Measurements from ENCODE around the gene GADD45B.

GADD45B gene, protein sequence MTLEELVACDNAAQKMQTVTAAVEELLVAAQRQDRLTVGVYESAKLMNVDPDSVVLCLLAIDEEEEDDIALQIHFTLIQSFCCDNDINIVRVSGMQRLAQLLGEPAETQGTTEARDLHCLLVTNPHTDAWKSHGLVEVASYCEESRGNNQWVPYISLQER

DNA sequence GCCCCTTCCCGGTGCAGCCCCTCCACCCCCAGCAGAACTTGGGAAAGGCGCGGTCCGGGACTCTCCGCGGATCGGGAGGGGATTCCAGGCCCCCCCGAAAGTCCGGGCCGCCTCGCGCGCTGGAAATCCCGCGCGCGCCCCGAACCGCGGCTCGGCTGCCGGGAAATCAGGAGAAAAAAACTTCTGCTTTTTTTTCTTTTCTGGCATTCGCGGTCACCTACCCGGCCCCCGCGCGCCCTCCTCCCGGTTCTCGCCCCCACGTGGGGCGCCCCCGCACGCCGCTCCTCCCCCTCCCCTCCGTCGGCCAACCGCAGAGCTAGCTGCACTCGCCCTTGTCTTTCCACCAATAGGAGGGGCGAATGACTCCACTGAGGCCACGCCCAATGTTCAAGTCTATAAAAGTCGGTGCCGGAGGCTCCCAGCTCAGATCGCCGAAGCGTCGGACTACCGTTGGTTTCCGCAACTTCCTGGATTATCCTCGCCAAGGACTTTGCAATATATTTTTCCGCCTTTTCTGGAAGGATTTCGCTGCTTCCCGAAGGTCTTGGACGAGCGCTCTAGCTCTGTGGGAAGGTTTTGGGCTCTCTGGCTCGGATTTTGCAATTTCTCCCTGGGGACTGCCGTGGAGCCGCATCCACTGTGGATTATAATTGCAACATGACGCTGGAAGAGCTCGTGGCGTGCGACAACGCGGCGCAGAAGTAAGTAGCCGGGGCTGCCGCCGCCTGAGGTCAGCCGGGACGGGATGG, at the start of gene GADD45B:
GADD45B (plus strand) TSS at position 426 of the 749 bp plus-strand sequence; CDS start at position 658, 232 bp downstream.
- peak; percentile 99 for DNase-seq

DNA sequence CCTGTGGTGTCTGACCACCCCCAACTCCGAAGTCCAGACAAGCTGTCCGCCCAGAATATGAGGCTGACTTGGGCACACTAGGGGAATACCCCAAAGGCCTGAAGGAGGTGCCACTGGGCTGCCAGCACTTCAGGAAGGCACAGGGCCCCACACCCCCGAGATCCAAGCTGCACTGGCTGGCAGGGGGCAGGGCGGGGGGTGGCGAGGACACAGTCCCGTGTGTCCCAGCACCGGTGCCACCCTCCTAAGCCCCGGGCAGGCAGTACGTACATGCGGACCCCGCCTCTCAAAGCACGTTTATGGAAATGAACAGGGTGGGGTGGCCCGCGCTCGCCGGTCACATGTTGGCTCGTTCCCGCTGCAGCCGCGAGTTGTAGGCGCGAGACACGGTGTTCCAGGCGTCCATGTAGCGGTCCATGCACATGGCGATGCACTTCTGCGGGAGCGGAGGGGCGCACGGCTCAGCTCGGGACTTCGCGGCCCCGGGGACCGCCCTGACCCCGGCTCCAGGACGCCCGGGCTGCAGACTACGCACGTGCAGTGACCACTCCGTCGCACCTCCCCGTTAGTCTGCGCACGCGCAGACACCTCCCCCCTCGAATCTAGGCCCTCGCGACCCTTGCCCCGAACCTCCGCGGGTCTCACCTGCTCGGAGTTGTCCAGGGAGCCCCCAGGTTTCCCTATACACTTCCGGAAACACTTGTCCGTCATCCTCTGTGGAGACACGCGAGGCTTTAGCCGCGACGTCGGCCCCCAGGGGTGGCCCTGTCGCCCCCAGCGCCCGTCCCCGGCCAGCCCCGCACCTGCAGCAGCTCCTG, 49.1 kb upstream of the GADD45B start:
- no peak for DNase-seq

DNA sequence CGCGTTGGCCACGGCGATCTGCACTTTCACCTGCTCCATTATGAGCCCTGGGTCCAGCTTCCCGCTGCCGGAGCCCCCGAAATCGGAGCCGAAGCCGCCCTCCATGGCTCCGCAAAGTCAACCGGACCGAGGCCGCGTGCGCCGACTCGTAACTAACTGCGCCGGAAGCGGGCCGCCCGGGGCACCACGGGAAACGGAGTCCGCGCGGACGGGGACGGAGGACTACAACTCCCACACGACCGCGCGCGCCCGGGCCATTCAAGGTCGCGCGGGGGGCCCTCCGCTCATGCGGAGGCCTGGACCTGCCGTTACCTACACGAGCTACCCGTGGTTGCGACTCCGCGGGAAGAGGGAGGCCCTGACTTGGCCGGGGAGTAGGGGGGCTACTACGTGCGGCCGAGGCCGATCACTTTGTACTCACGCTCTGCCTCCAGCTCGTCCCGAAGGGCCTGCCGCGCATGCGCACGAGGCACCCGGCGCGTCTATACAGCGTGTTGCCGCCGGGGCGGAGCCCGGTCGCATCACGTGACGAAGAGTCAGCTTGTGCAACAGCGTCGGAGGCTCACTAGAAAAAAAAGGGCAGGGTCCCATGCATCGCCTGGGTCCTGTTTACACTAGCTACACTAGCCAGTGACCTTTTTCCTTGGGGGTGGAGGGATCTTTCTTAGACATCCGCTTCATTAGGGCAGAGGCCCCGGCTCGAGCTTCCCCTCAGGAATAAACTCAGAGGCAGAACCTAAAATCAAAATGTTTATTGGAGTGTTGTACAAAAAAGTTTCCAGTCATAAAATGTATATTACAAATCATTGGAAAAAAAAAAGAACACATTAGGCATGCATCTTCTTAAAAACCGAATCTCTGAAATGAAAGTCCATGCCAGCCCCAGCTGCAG, 48.3 kb upstream of the GADD45B start, which contains the start of gene TIMM13:
TIMM13 (minus strand) TSS at position 158 of the 892 bp plus-strand sequence; CDS start at position 105, 53 bp downstream.
- peak; percentile 99 for DNase-seq

DNA sequence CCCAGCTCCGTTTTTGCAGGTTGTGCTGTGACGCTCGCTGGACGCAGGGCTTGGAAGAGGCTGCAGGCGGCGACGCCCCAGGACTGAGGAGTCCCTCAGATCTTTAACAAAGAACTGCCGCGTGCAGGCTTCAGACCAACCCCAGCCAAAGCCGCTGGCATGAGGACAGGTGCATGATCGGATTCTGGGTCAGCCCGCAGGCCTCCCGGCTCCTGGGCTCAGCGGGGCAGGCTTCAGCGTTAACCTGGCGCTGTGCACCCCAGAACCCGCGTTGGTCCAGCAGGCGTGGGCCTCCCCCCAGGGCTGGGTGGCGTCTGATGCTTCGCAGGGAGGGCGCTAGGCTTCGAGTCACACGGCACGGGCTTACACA, 47.6 kb upstream of the GADD45B start:
- no peak for DNase-seq

DNA sequence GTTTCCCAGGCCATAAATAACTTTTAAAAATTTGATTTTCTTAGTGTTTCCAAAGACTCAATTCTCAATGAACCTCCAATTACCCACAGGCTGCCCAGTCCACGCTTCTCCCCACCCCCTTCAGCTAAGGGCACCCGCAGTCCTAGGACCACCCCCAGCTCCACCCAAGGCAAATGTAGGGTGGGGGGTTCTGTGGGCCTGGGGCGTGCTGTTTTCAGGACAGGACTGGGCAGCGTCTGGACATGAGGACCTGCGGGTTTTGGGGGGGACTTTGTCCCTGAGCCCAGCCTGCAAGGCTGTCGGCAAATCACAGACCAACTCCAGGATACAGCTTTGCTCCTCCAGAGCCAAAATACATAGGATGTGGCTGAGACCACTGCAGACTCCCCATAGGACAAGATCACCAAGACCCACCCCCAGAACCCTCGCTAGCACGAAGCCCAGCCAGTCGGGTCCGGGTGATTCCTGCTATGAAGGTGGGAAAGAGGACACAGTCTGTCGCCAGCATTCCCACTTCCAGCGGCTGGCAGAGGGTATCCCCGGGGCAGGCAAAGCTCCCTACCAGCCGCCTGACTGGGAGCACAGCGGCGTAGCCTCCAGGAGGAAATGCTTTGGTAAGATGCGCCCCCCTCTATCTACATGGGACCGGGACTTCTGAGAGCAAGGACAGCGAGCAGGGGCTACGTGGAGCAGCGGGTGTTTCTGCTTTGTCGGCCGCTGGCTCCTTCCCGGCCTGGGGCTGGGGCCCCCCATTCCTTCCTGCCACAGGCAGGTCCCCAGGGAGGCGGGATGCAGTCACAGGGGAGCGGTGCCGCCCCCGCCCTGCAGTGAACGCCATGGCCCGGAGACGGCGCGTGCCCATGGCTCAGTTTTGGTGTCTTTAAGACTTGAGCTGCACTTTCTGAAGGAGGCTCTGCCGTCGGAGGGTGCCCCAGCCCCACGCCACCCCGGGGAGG, 46.9 kb upstream of the GADD45B start:
- peak; percentile 22 for DNase-seq

DNA sequence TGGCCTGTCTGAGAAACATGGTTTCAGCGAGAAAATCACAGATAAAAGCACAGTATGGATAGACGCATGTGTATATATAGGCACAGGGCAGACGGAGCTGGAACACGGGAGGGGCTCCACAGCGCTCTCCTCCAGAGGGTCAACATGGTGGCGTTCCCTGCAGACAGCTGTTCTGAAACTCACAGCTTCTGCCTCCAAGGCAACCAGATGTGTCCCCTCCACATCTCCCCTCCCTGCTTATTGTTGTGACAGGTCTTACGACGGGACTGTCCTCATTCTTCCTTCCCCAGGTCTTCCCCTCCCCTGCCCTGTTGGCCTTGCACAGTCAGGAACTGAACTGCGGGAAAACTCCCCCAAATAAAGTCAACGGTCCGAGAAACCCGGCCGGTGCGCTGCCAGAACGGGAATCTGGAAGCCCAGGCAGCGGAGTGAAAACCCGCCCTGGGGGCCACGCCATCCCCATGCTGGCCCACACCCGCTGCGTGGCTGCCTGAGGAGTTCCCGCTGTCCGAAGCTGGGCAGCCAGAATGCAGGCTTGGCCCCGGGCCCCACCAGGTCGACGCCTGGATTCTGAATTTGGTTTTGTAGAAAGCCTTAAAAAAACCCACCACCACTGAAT, 45.9 kb upstream of the GADD45B start:
- DNase-seq: peak; percentile 50

DNA sequence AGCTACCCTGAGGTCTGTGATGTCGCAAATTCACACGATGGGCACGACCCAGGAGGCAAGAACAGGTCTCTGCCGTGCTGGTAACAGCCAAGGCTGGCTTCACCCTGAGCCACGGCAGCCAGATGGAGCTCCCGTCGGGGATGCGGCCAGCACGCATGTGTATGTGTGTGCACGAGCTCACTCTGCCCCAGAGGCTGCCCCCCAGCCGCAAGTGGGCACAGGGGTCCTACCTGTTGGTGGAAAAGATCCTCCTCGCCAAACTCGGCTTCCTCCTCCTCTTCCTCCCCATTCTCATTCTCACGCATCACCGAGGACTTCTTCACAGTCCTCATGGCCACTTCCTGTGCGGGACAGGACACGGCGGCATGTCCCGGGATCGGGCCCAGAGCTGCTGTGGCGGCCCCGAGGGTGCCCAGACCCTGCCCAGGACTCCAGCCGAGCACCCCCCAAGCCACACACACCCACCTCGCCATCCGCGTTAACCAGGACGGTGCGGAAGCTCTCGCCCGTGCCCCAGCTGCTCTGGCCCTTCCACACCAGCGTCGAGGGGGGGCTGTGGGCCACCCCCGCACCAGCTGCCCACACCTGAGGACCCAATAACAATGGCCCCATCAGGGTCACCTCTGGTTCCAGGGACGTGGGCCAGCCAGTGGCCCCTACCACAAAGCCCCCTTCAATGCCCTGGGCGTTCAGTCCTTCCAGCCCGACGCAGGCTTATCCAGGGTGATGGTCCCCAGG, 44.4 kb upstream of the GADD45B start:
- DNase-seq: no peak

DNA sequence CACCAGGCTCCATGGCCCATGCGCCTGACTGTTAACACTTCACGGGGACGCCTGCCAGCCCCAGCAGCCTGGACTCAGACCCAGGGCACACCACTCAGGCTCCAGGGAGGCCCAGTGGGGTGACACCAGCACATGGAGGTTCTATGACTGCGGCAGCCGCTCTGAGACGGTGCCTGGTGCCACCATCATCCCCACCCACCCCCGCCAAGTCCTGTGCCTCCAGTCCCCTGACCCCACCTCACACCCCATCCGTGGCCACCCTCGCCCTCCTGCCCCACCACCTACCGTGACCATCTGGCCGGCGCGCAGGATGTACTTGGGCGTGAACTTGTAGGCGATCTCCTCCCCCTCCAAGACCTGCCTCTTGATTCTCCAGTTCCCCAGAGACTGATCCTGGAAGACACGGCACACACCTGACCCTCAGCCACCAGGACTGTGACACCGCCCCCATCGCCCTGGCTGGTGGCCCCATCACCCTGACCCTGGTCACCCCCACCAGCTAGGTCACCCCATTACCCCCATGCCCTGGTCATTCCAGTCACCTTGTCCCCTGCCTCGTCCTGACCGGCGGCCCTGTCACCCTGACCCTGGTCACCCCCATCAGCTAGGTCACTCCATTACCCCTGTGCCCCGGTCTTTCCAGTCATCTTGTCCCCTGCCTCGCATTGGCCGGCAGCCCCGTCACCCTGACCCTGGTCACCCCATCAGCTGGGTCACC, 43.6 kb upstream of the GADD45B start:
- DNase-seq: no peak

DNA sequence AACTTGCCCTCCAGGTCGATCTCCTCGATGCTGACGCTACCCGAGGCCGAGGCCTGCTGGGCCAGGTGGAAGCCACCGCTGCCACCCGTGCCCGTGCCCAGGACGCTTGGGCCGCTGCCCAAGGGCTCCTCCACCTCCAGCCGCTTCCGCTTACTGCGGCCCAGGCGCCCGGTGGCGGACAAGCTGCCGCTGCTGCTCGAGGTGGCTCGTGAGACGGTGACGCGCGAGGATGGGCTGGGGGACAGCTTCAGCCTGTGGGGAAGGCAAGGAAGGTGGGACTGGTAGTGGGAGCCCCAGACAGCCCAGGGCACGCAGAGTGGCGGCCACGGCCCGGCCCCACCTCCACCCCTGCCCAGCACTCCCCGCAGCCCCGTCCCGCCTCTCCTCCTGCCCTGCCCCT, 42.1 kb upstream of the GADD45B start:
- no peak for DNase-seq

DNA sequence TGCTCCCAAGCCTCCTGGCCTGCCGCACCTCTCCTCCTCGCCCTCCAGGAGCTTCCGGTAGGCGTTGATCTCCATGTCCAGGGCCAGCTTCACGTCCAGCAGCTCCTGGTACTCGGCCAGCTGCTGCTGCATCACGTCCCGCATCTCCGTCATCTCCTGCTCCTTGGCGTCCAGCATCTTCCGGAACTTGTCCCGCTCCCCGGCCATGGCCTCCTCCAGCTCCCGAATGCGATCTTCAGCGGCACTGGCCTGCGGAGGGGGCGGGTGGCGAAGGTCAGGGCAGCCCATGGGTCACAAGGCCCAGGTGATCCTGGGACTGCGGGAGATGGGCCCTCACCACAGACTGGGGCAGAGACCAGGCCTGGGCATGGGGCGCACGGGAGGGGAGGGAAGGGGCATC, 41.7 kb upstream of the GADD45B start:
- DNase-seq: no peak

DNA sequence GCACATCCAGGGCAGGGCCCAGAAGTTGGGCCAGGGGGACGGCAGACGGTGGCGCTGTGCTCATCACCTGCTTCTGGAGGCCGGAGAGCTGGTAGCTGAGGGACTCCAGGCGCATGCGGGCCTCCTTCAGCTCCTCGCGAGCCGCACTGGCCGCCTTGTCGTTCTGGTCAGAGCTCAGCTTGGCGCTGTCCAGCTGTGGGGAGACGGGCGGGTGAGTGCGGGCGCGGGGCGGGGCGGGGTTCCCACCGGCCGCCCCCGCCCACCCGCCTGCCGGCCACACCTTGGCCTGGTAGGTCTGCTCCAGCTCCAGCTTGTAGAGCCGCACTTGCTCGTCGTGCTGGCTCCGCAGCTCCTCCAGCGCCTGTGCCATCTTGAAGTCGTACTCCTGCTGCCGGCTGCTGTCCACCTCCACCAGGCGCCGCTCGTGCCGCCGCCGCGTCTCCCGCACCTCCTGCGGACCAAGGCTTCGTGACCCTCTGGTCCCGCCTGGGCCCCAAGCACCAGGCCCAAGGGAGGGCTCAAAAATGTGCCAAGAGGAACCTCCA, 41.1 kb upstream of the GADD45B start:
- DNase-seq: no peak

DNA sequence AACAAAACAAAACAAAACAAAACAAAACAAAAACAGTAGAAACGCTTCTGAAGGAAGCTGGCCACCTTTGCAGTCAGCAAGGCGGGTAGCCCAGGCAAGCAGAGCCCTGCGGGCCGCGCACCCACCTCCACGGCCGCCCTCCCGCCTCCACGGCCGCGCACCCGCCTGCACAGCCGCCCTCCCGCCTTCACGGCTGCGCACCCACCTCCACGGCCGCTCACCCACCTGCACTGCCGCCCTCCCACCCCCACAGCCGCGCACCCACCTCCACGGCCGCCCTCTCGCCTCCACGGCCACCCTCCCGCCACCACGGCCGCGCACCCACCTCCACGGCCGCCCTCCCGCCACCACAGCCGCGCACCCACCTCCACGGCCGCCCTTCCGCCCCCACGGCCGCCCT, 39.5 kb upstream of the GADD45B start:
- no peak for DNase-seq

DNA sequence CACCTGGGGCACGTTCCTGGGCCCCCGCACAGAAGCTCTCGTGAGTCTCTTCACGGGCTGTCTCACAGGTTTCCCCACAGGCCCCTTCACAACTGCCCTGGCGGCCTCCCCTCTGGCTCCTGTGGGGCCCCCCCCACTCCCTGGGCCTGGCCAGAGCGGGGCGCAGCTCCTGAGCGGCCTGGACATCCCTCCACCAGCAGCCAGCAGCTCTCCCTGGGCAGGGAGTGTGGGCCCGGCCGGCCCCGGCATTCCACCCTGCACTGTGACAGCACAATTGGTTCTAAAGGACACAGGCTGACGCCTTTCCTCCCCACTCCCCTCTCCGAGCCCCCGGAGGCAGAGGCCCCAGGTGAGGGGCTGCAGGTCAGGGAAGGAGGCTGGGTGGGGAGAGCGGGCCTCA, 39.0 kb upstream of the GADD45B start:
- DNase-seq: no peak

DNA sequence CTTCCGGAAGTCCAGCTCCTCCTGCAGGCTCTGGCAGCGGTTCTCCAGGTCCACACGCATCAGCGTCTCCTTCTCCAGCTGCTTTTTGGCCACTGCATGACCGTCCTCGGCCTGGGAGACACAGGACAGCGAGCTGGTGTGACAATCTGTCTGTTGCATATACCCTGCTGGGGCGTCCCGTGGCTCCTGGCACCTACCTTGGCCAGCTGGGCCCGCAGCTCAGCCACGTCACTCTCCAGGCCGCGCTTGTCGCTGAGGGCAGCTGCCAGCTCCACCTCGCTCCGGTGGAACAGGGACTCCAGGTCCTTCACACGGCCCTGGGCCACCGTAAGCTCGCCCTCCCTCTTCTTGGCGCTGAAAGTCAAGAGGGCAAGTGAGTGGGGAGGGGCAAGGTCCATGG, 37.7 kb upstream of the GADD45B start:
- no peak for DNase-seq

DNA sequence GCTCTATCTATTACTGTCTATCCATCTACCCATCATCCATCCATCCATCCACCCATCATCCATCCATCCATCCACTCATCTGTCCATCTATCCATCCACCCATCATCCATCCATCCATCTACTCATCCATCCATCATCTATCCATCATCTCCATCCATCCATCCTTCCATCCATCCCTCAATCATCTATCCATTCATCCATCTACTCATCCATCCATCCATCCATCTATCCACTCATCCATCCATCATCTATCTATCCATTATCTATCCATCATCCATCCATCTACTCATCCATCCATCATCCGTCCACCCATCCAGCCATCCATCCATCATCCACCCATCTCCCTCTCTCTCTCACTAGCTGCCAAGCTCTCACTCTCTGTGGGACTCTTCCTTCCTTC, 35.4 kb upstream of the GADD45B start:
- DNase-seq: no peak

DNA sequence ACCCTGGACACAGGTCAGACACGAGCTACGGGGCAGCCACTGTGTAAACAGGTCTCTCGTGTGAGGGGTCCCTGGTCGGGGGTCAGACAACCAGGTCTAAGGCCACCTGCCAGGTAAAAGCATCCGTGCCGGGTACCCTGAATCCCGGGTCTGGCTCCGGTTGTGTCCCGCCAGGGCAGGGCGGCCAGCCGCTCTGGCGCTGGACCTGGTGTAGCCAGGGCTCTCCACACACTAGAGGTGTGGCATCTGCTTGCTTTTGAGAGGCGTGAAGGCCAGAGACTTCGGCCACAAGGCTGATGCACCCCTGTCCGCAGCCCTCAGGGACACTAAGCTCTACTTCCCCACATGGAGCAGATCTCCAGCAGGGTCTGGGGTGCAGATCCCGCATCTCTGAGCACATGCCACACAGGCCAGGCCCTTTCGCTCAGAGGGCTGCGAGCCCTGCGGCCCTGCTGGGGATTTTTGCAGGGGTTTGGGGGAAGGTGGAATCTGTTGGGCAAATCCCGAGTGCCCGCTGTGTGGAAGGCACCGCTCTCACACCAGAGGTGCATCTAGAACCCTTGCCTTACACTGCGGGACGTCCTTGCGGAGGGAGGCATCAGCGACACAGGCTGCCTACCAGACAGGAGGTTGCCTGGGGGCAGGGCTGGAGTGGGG, 34.7 kb upstream of the GADD45B start:
- DNase-seq: no peak

DNA sequence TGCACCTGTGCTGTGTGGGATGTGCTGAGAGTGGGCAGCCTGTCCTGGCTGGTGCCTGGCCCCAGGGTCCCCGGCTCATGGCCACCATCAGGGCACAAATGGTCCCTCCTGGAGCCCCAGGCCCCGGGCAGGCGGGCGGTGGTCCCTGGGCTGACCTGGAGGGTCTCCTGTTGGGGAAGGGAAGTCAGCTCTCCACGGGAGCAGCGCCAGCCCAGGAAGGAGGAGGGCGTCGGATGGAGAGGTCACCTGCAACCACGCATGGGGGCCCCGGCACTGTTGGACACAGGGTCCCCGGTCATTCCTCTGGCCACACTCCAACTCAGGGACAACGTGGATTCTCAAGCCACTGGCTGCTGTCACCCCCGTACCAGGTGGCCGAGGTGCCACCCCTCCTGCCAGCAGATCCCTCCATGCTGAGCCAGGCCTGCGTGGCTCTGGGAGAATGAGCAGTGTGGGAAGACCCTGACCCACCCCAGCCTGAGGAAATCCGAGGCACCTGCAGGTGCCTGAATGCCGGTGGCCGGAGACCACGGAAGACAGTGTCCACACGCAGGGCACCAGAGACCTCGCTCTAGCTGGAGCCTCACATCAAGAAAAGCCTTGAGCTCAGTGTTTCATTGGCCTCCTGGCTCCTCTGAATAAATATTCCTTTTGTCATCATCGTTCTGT, 32.7 kb upstream of the GADD45B start:
- DNase-seq: no peak

DNA sequence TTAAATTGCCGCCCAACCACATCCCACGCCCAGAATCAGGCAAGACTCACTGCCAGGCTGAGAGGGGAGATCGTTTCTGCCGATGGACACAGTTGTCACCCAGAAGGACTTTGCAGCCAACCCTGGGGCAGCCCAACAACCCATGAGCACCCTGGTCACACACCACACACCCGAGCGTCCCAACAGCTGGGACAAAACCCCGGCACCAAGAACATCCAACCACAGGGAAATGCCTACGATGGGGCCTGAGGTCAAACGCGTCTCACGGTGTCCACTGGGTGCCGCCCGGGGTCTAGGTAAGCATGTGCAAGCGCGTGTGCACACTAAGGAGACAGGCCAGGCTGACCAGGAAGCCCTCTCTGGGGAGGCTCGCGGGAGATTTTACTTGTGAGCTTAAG, 32.1 kb upstream of the GADD45B start:
- DNase-seq: no peak

All from eye (tissue), 1 donor.